K562 (cell line): ENCODE data around the gene GNG3. TPM values are rescaled to one million over a fixed set of nuclear protein-coding genes. Genes with fewer than 3 reads are reported as not detected.

Experiments used
- CCNT2 ChIP-seq: IDR thresholded peaks from 2 replicates; pipeline ENCODE4 v1.6.1; 2011; ENCODE audit warnings: borderline replicate concordance, low read depth, mild to moderate bottlenecking, moderate library complexity, mixed read lengths, low read length; ENCODE audit not compliant: insufficient read length; ENCODE audit errors: extremely low read depth
- E2F6 ChIP-seq, 2 experiments: IDR thresholded peaks; 2 replicates each; pipeline ENCODE4 v1.6.1; 2011; ENCODE audit warnings: borderline replicate concordance in 1 of 2, control low read depth in 1 of 2, low read depth in 1 of 2, low read length in 1 of 2, mild to moderate bottlenecking in 1 of 2, mixed read lengths in 1 of 2, moderate library complexity in 1 of 2; ENCODE audit not compliant: insufficient read depth in 1 of 2, insufficient read length in 1 of 2, poor library complexity in 1 of 2, severe bottlenecking in 1 of 2; ENCODE audit errors: extremely low read depth in 1 of 2
- FIP1L1 ChIP-seq: fragments of 200-400 bp; formaldehyde crosslinking; IDR thresholded peaks from 2 replicates; pipeline ENCODE4 v1.6.1; 2018; ENCODE audit warnings: mild to moderate bottlenecking, low read depth, low read length; ENCODE audit not compliant: poor library complexity, severe bottlenecking
- MLLT1 ChIP-seq, 2 experiments: fragments of 450-650 bp; IDR thresholded peaks; 2 replicates each; pipeline ENCODE4 v1.6.1; 2016
- NCOR1 ChIP-seq: fragments of 450-650 bp; IDR thresholded peaks from 2 replicates; pipeline ENCODE4 v1.6.1; 2016; ENCODE audit warnings: mild to moderate bottlenecking, moderate library complexity
- PCBP1 ChIP-seq: fragments of 200-400 bp; formaldehyde crosslinking; IDR thresholded peaks from 2 replicates; pipeline ENCODE4 v1.6.1; 2018; ENCODE audit warnings: mild to moderate bottlenecking, low read depth, low read length; ENCODE audit not compliant: poor library complexity, severe bottlenecking
- POLR2A ChIP-seq: fragments of 450-650 bp; conservative IDR thresholded peaks from 2 replicates; pipeline ENCODE4 v1.6.1; 2016
- POLR2AphosphoS2 ChIP-seq: IDR thresholded peaks from 2 replicates; pipeline ENCODE4 v1.6.1; 2012; ENCODE audit warnings: low read length, improper control_type of control experiment
- RFX1 ChIP-seq: fragments of 450-650 bp; IDR thresholded peaks from 2 replicates; pipeline ENCODE4 v1.6.1; 2016; ENCODE audit warnings: mild to moderate bottlenecking, moderate library complexity
- SMAD3 ChIP-seq: fragments of 450-650 bp; formaldehyde crosslinking; conservative IDR thresholded peaks from 2 replicates; pipeline ENCODE4 v1.4.0; 2020; ENCODE audit warnings: mild to moderate bottlenecking
- TCF3 ChIP-seq: sonication (generic); formaldehyde crosslinking; IDR thresholded peaks from 2 replicates; pipeline ENCODE4 v1.4.0; 2020; ENCODE audit warnings: mild to moderate bottlenecking, missing genetic modification reagents
- ZFP1 ChIP-seq: fragments of 450-650 bp; formaldehyde crosslinking; IDR thresholded peaks from 2 replicates; pipeline ENCODE4 v1.4.0; 2020; ENCODE audit warnings: mild to moderate bottlenecking, mixed read lengths
- ZMIZ1 ChIP-seq, 2 experiments: fragments of 150-350 bp in 1 of 2; IDR thresholded peaks; 2 replicates each; pipeline ENCODE4 v1.6.1; 2012 to 2016; ENCODE audit warnings: low read depth in 2 of 2, low read length in 2 of 2, mild to moderate bottlenecking in 1 of 2, moderate library complexity in 1 of 2
- ZNF76 ChIP-seq: fragments of 250-450 bp; sonication (Bioruptor Pico); IDR thresholded peaks from 2 replicates; pipeline ENCODE4 v1.4.0; 2020; ENCODE audit warnings: mild to moderate bottlenecking, moderate library complexity, borderline replicate concordance
- ZNF766 ChIP-seq: fragments of 200-800 bp; sonication (Bioruptor generic); conservative IDR thresholded peaks from 2 replicates; pipeline ENCODE4 v1.6.1; 2016; ENCODE audit warnings: missing genetic modification characterization, missing compliant biosample characterization
- ZSCAN29 ChIP-seq: fragments of 450-650 bp; IDR thresholded peaks from 2 replicates; pipeline ENCODE4 v1.6.1; 2017
- polyA plus RNA-seq, 8 experiments: library from polyadenylated mRNA; depleted of rRNA in 4 of 8; stranded (reverse) in 5 of 8; unstranded in 3 of 8; fragments of >200 nt; fragmentation: Nextera tagmentation in 2 of 8; fragmentation: Illumina TruSeq in 1 of 8; extraction: Ambion mirVana in 2 of 8; extraction: Trizol in 1 of 8; gene quantifications; 2 replicates each; pipeline versions ENCODE4 v1.2.1 to v1.2.3, GENCODE V29; 2011 to 2014; ENCODE audit warnings: inconsistent platforms in 1 of 8, missing spikeins in 1 of 8
- total RNA-seq, 7 experiments: library from RNA; depleted of rRNA in 6 of 7; stranded (reverse); fragments of >200 nt in 6 of 7; fragmentation: Illumina TruSeq in 2 of 7; extraction: Trizol in 2 of 7; gene quantifications; 2 replicates each; pipeline versions ENCODE4 v1.2.1 to v1.2.3, GENCODE V29; 2011 to 2021; ENCODE audit warnings: low replicate concordance in 1 of 7
- TF ChIP-seq, protein P1 (sequence below): fragments of 450-650 bp; IDR thresholded peaks from 2 replicates; pipeline ENCODE4 v1.7.0; 2016; ENCODE audit warnings: borderline replicate concordance
- TF ChIP-seq, protein P2 (sequence below): fragments of 250-450 bp; sonication (Bioruptor Pico); IDR thresholded peaks from 2 replicates; pipeline ENCODE4 v1.4.0; 2020

Gene GNG3
- total and polyA plus RNA-seq, 9 of the 15 experiments (the other 6 are each of a cell fraction or from before 2014, with no cell fraction given): 0.07 TPM; not detected in 8

DNA sequence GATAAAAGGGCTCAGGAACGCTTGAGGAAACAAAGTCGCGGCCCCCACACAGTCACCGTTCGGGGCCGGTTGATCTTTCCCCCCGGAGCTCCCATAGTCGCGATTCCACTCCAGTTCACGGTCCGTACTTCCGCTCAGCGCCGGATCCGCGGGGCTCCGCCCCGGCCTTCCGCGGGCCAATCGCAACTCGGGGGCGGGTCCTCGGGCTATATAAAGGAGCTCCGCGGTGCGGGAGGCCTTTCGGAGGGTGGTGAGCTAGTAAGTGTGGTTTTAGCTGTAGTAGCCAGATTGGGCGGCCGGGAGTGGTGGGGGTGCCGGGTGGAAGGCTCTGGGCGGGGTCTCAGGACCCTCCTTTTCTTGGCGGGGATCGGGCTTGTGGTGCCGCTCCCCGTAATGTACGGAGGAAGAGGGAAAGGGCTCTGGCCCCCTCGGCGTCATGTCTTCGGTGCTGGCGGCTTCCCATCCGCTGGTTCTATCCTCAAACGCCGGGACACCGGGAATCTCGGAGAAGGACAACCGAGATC is 42.3 kb upstream of the GNG3 start, which contains the start of the genes C11orf98 and CSKMT (continued):
- TF ChIP-seq ZFP1 (CRISPR knock-in tag) (peak; percentile 68; the same call in 1 of the 2 replicates), FIP1L1 (peak; percentile 76), MLLT1 (IDR thresholded peaks at IDR 0.05) (peak in 1 of 2 experiments; percentile 67; a peak in 2 of 4 replicates), PCBP1 (peak; percentile 91), POLR2AphosphoS2 (peak; percentile 100), SMAD3 (CRISPR knock-in tag) (peak; percentile 56; the same call in 1 of the 2 replicates), RFX1 (no peak), ZNF766 (CRISPR knock-in tag) (peak; percentile 60; the same call in 1 of the 2 replicates), ZMIZ1 (IDR thresholded peaks at IDR 0.05; ENCODE audit: low read depth in 2 of 2, low read length in 2 of 2) (peak in 1 of 2 experiments; percentile 92; a peak in 2 of 4 replicates), E2F6 (IDR thresholded peaks at IDR 0.05; ENCODE audit: borderline replicate concordance in 1 of 2, extremely low read depth in 1 of 2, insufficient read depth in 1 of 2, insufficient read length in 1 of 2, low read depth in 1 of 2, low read length in 1 of 2, poor library complexity in 1 of 2, severe bottlenecking in 1 of 2) (peak; percentile 2 to 25), ZNF76 (CRISPR knock-in tag) (no peak), NCOR1 (peak; percentile 75), CCNT2 (peak; percentile 70), POLR2A (peak; percentile 100), ZSCAN29 (0 out of 2 replicates have a peak, but pooled peaks have one; percentile 22), TCF3 (CRISPR knock-in tag) (peak; percentile 27; the same call in 1 of the 2 replicates)
- TF ChIP-seq, protein P1, sequence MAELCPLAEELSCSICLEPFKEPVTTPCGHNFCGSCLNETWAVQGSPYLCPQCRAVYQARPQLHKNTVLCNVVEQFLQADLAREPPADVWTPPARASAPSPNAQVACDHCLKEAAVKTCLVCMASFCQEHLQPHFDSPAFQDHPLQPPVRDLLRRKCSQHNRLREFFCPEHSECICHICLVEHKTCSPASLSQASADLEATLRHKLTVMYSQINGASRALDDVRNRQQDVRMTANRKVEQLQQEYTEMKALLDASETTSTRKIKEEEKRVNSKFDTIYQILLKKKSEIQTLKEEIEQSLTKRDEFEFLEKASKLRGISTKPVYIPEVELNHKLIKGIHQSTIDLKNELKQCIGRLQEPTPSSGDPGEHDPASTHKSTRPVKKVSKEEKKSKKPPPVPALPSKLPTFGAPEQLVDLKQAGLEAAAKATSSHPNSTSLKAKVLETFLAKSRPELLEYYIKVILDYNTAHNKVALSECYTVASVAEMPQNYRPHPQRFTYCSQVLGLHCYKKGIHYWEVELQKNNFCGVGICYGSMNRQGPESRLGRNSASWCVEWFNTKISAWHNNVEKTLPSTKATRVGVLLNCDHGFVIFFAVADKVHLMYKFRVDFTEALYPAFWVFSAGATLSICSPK: no peak
- TF ChIP-seq, protein P2, sequence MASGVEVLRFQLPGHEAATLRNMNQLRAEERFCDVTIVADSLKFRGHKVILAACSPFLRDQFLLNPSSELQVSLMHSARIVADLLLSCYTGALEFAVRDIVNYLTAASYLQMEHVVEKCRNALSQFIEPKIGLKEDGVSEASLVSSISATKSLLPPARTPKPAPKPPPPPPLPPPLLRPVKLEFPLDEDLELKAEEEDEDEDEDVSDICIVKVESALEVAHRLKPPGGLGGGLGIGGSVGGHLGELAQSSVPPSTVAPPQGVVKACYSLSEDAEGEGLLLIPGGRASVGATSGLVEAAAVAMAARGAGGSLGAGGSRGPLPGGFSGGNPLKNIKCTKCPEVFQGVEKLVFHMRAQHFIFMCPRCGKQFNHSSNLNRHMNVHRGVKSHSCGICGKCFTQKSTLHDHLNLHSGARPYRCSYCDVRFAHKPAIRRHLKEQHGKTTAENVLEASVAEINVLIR (CRISPR knock-in tag): no peak
